Measurements from ENCODE around the gene PDHX.

Gene PDHX

GRCh38 chr11:34904421-34904955 is 11.9 kb upstream of the PDHX start:
- Histone ChIP-seq H3K9ac (ENCODE audit: low read depth, low read length, poor library complexity, severe bottlenecking) (no peak overlapping the region), H3K9me2 (replicated peaks; ENCODE audit: low read depth, low read length) (no peaks in the 10 kb centered on the region), H3K36me3 (ENCODE audit: insufficient read depth, low read length) (no peaks in the 10 kb centered on the region), H3F3A (ENCODE audit: low read depth) (no peaks in the 10 kb centered on the region), H3K4me1 (ENCODE audit: insufficient read depth, low read length, poor library complexity, severe bottlenecking) (peaks cover 38% of the 10 kb centered on the region), H3K9me3 (ENCODE audit: insufficient read depth, low read depth, low read length) (peaks cover 12% of the 10 kb centered on the region; the same call in 1 of the 2 replicates), H4K20me1 (ENCODE audit: insufficient read depth, low read length, poor library complexity, severe bottlenecking) (peaks cover 4% of the 10 kb centered on the region), H2AFZ (ENCODE audit: low read length) (no peak overlapping the region), H3K4me2 (ENCODE audit: low read depth, low read length, poor library complexity, severe bottlenecking) (peak overlapping the region; percentile 52), H3K4me3 (ENCODE audit: low read length, poor library complexity, severe bottlenecking) (peak overlapping the region; percentile 30), H3K79me2 (ENCODE audit: insufficient read depth, low read length) (peaks cover 72% of the 10 kb centered on the region), H3K27me3 (ENCODE audit: insufficient read depth, low read length, poor library complexity, severe bottlenecking) (no peaks in the 10 kb centered on the region)
- no peak for TF ChIP-seq EZH2phosphoT487 (IDR thresholded peaks at IDR 0.05; ENCODE audit: borderline replicate concordance)
- no peak for TF ChIP-seq CTCF (conservative IDR thresholded peaks at IDR 0.05; ENCODE audit: low read length)

- Histone ChIP-seq H3K79me2 (ENCODE audit: insufficient read depth, low read length) (peaks cover 71% of the 10 kb centered on the region), H3K9ac (ENCODE audit: low read depth, low read length, poor library complexity, severe bottlenecking) (no peak overlapping the region)
Observed at GRCh38 chr11:34905666-34906065, 10.8 kb upstream of the PDHX start.

GRCh38 chr11:34907934-34908593 is 8.4 kb upstream of the PDHX start:
- Histone ChIP-seq H3K9ac (ENCODE audit: low read depth, low read length, poor library complexity, severe bottlenecking) (no peak overlapping the region), H3K9me3 (ENCODE audit: insufficient read depth, low read depth, low read length) (no peaks in the 10 kb centered on the region), H3K4me3 (ENCODE audit: low read length, poor library complexity, severe bottlenecking) (no peak overlapping the region)

More at GRCh38 chr11:34905666-34906065, 10.8 kb upstream of the PDHX start:
- Histone ChIP-seq H3K4me1 (ENCODE audit: insufficient read depth, low read length, poor library complexity, severe bottlenecking) (peaks cover 50% of the 10 kb centered on the region), H3K9me2 (replicated peaks; ENCODE audit: low read depth, low read length) (no peaks in the 10 kb centered on the region), H3K36me3 (ENCODE audit: insufficient read depth, low read length) (no peaks in the 10 kb centered on the region), H3K4me2 (ENCODE audit: low read depth, low read length, poor library complexity, severe bottlenecking) (no peak overlapping the region), H2AFZ (ENCODE audit: low read length) (no peak overlapping the region), H3K4me3 (ENCODE audit: low read length, poor library complexity, severe bottlenecking) (no peak overlapping the region), H3K27me3 (ENCODE audit: insufficient read depth, low read length, poor library complexity, severe bottlenecking) (no peaks in the 10 kb centered on the region), H3F3A (ENCODE audit: low read depth) (no peaks in the 10 kb centered on the region), H3K9me3 (ENCODE audit: insufficient read depth, low read depth, low read length) (0 out of 2 replicates have a peak, but pooled peaks cover under 1% of the 10 kb centered on the region), H4K20me1 (ENCODE audit: insufficient read depth, low read length, poor library complexity, severe bottlenecking) (peaks cover 4% of the 10 kb centered on the region)
- no peak for TF ChIP-seq CTCF (conservative IDR thresholded peaks at IDR 0.05; ENCODE audit: low read length)
- TF ChIP-seq EZH2phosphoT487 (IDR thresholded peaks at IDR 0.05; ENCODE audit: borderline replicate concordance): no peak

More at GRCh38 chr11:34907934-34908593, 8.4 kb upstream of the PDHX start:
- Histone ChIP-seq H3K4me2 (ENCODE audit: low read depth, low read length, poor library complexity, severe bottlenecking) (peak overlapping the region; percentile 39), H3K9me2 (replicated peaks; ENCODE audit: low read depth, low read length) (no peaks in the 10 kb centered on the region), H3K36me3 (ENCODE audit: insufficient read depth, low read length) (no peaks in the 10 kb centered on the region), H3K4me1 (ENCODE audit: insufficient read depth, low read length, poor library complexity, severe bottlenecking) (peaks cover 61% of the 10 kb centered on the region), H3F3A (ENCODE audit: low read depth) (no peaks in the 10 kb centered on the region), H3K79me2 (ENCODE audit: insufficient read depth, low read length) (peaks cover 64% of the 10 kb centered on the region), H4K20me1 (ENCODE audit: insufficient read depth, low read length, poor library complexity, severe bottlenecking) (peaks cover 4% of the 10 kb centered on the region), H2AFZ (ENCODE audit: low read length) (no peak overlapping the region), H3K27me3 (ENCODE audit: insufficient read depth, low read length, poor library complexity, severe bottlenecking) (no peaks in the 10 kb centered on the region)
- TF ChIP-seq EZH2phosphoT487 (IDR thresholded peaks at IDR 0.05; ENCODE audit: borderline replicate concordance) (no peak), CTCF (conservative IDR thresholded peaks at IDR 0.05; ENCODE audit: low read length) (no peak)

All from Loucy (cell line).